H1 (cell line): ENCODE measurements around the gene SZT2. TPM values are rescaled to one million over a fixed set of nuclear protein-coding genes. Genes with fewer than 3 reads are reported as not detected.

Experiments used
- CBX5 ChIP-seq: fragments of 300-800, 300-1000 bp; sonication (generic); IDR thresholded peaks from 2 replicates; pipeline ENCODE4 v1.7.1; 2016; ENCODE audit warnings: antibody characterized with exemption, low read length, low read depth
- CHD7 ChIP-seq: fragments of 300-600 bp; sonication (generic); IDR thresholded peaks from 2 replicates; pipeline ENCODE4 v1.7.1; 2012; ENCODE audit warnings: low read length, moderate library complexity, mild to moderate bottlenecking, inconsistent platforms; ENCODE audit not compliant: insufficient replicate concordance
- POU5F1 ChIP-seq: IDR thresholded peaks from 2 replicates; pipeline ENCODE4 v1.6.1; 2011; ENCODE audit warnings: low read depth, mild to moderate bottlenecking, low read length, moderate library complexity
- TCF12 ChIP-seq: IDR thresholded peaks from 2 replicates; pipeline ENCODE4 v1.6.1; 2011; ENCODE audit warnings: low read depth, mild to moderate bottlenecking, low read length
- polyA plus RNA-seq, 7 experiments: library from polyadenylated mRNA; depleted of rRNA in 3 of 7; stranded (reverse) in 5 of 7; unstranded in 2 of 7; fragments of >200 nt in 5 of 7; fragments of 200-250 nt in 2 of 7; gene quantifications; 1 replicate in 5 of 7; 2 replicates in 1 of 7; 4 replicates in 1 of 7; pipeline versions ENCODE4 v1.2.1 to v1.2.3, GENCODE V29; 2011 to 2013; ENCODE audit warnings: missing spikeins in 2 of 7, mixed read lengths in 2 of 7
- total RNA-seq: library from RNA; stranded (reverse); fragmentation: NEBNext Ultra II Directional; extraction: Animal tissue kit (Norgen Biotek cat#: 25700); gene quantifications from 2 replicates; pipeline ENCODE4 v1.2.1, GENCODE V29; 2021

Gene SZT2
- total and polyA plus RNA-seq, 2 of the 8 experiments (the other 6 are each of a cell fraction or from before 2014, with no cell fraction given) = 4.7 to 12.9 TPM

- TF ChIP-seq CBX5 = no peak
- no peak for TF ChIP-seq TCF12
- no peak for TF ChIP-seq POU5F1
- no peak for TF ChIP-seq CHD7
- TF ChIP-seq, all 59 proteins: peak for 0
Measured at GRCh38 chr1:43420874-43421273, 31.2 kb downstream of the SZT2 start (continued).
